BLaER1 treated with 17β-estradiol and CSF1 and Interleukin-3, amounts not matched to agents 10 nM and 100 nM (cell line): Measurements from ENCODE around the gene FYN.

Source experiments
- H3K27ac ChIP-seq, 11 experiments: shearing (Covaris generic); formaldehyde crosslinking; 2 replicates each; pipeline ENCODE4 v1.8.1; 2022
- H3K27me3 ChIP-seq, 11 experiments: shearing (Covaris generic); formaldehyde crosslinking; 2 replicates each; pipeline ENCODE4 v1.8.1; 2022
- H3K36me3 ChIP-seq, 11 experiments: shearing (Covaris generic); formaldehyde crosslinking; 2 replicates each; pipeline ENCODE4 v1.8.1; 2022
- H3K4me1 ChIP-seq, 10 experiments: shearing (Covaris generic); formaldehyde crosslinking; 2 replicates each; pipeline ENCODE4 v1.8.1; 2022
- H3K4me2 ChIP-seq, 11 experiments: shearing (Covaris generic); formaldehyde crosslinking; 2 replicates each; pipeline ENCODE4 v1.8.1; 2022
- H3K4me3 ChIP-seq, 10 experiments: shearing (Covaris generic); formaldehyde crosslinking; 2 replicates each; pipeline ENCODE4 v1.8.1; 2022
- H3K9ac ChIP-seq, 11 experiments: shearing (Covaris generic); formaldehyde crosslinking; 2 replicates each; pipeline ENCODE4 v1.8.1; 2022
- H3K9me3 ChIP-seq, 11 experiments: shearing (Covaris generic); formaldehyde crosslinking; replicated peaks in 1 of 11; 2 replicates each; pipeline ENCODE4 v1.8.1; 2022
- H4K20me1 ChIP-seq, 11 experiments: shearing (Covaris generic); formaldehyde crosslinking; 2 replicates each; pipeline ENCODE4 v1.8.1; 2022
- Cebpa-rat ChIP-seq, 11 experiments: shearing (Covaris generic); IDR thresholded peaks; 2 replicates each; pipeline ENCODE4 v1.8.1; 2022

FYN gene

DNA sequence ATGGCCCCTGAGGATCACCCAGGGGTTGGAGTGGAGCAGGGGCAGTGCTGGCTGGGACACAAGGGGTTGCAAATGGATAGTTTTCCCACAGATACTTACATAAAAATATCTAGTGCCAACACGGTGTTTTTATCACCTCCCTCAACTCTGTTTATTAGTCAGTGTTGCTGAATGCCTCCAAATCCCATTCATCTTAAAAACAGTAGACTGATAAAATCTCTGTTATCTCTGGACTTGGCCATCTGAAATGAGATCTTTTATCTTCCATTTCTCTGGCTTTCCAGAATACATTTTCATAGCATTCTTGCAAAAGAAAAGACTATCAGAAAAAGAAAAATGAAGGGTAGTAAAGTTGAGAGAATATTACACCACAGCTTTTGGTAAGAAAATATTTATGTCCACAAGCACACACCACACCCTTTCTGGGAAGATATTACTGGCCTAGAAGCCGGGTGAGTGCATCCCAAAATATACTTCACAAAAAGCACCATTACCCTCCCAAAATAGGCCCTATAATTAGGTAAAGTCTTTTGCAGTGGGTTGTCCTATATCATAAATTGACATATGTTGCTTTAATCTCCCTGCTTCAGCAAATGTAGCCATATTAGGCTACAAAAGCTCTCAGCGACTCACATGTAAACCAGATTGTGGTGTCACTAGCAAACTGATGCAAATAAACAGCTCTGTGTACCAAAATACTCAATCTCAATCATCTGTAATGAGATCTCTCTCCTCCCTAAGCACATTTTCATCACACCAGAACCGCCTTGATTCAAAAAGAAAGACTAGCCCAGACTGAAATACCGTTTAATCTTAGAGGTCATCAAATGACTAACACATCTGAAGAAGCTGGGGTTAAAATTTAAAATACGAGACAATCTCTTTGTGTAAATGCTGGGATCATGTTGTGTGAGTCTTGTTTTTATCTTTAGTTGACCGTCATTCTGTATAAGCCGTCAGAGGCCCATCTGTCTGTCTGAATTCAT is 96.7 kb downstream of the FYN start:
- Histone ChIP-seq H4K20me1 (peaks cover 0 to 32% (median 7%) of the 10 kb centered on the region in 11 experiments; a peak in 7 of 22 replicates), H3K4me3 (no peak overlapping the region), H3K4me1 (peaks cover 0 to 13% (median 8%) of the 10 kb centered on the region in 10 experiments; a peak in 8 of 20 replicates), H3K9me3 (no peaks in the 10 kb centered on the region), H3K36me3 (peaks cover 11 to 73% (median 53%) of the 10 kb centered on the region in 11 experiments), H3K27me3 (no peaks in the 10 kb centered on the region), H3K27ac (no peak overlapping the region), H3K4me2 (no peak overlapping the region), H3K9ac (no peak overlapping the region)
- TF ChIP-seq Cebpa-rat (IDR thresholded peaks at IDR 0.05): no peak

DNA sequence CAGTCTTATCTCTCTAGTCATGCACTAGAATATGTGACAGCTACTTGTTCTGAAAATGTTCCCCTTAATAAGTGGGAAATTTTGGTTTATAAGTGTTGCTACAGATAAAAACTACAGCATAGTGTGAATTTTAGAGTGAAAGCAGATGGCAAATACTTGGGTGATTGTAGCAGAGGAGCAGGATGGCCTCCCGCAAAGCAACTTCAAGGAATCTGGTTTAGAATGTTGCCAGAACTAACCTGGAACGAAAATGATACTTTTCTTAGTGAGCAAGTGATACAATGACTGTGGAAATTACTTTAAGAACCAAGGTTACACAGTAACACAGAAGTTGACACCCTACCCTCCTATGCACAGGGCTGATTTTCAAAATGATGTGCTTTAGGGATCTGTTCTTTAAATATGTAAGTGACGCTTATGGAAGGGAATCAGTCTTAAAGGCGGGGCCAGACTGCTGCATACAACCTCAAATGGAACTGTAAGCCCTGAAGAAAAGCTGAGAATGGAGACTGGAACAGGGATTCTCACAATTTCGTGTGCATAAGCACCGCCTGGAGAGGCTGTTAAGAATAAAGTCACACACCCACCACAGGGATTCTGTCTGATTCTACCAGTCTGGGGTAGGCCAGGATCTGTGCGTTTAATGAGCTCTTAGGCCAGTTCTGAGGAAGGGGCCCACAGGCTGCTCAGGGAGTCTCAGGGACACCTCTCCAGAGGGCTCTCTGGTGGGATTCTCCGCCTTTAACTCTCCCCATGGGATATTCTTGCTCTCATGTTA is 97.9 kb downstream of the FYN start:
- Histone ChIP-seq H3K4me2 (no peak overlapping the region), H3K36me3 (peaks cover 13 to 76% (median 61%) of the 10 kb centered on the region in 11 experiments), H3K9ac (no peak overlapping the region), H3K27ac (no peak overlapping the region), H3K4me1 (peaks cover 0 to 13% (median 8%) of the 10 kb centered on the region in 10 experiments; a peak in 8 of 20 replicates), H3K4me3 (no peak overlapping the region), H3K27me3 (no peaks in the 10 kb centered on the region), H3K9me3 (peaks cover 0 to 5% (median 0%) of the 10 kb centered on the region in 11 experiments; a peak in 1 of 22 replicates), H4K20me1 (peaks cover 0 to 31% (median 6%) of the 10 kb centered on the region in 11 experiments; a peak in 5 of 22 replicates)
- TF ChIP-seq Cebpa-rat (IDR thresholded peaks at IDR 0.05): no peak

- H3K4me1 ChIP-seq: peaks cover 0 to 13% (median 8%) of the 10 kb centered on the region in 10 experiments; a peak in 9 of 20 replicates
- H3K9me3 ChIP-seq: peaks cover 0 to 5% (median 0%) of the 10 kb centered on the region in 11 experiments; a peak in 1 of 22 replicates
- H3K27me3 ChIP-seq: no peaks in the 10 kb centered on the region
- no peak overlapping the region for H3K27ac ChIP-seq
- H3K9ac ChIP-seq: no peak overlapping the region
- no peak for TF ChIP-seq Cebpa-rat (IDR thresholded peaks at IDR 0.05)
- H3K4me3 ChIP-seq: no peak overlapping the region
- H4K20me1 ChIP-seq: peaks cover 0 to 37% (median 6%) of the 10 kb centered on the region in 11 experiments; a peak in 5 of 22 replicates
- no peak overlapping the region for H3K4me2 ChIP-seq
- peaks cover 13 to 69% (median 55%) of the 10 kb centered on the region in 11 experiments for H3K36me3 ChIP-seq
These were observed 98.9 kb downstream of the FYN start for GRCh38 chr6:111774346-111774703.

- H3K27ac ChIP-seq: no peak overlapping the region
- H3K36me3 ChIP-seq: peaks cover 13 to 69% (median 49%) of the 10 kb centered on the region in 11 experiments
- no peak overlapping the region for H3K4me2 ChIP-seq
- no peaks in the 10 kb centered on the region for H3K27me3 ChIP-seq
- H3K4me1 ChIP-seq: peaks cover 0 to 13% (median 8%) of the 10 kb centered on the region in 10 experiments; a peak in 9 of 20 replicates
- H3K9me3 ChIP-seq: peaks cover 0 to 5% (median 0%) of the 10 kb centered on the region in 11 experiments; a peak in 1 of 22 replicates
- no peak overlapping the region for H3K4me3 ChIP-seq
- peaks cover 0 to 37% (median 6%) of the 10 kb centered on the region in 11 experiments; a peak in 5 of 22 replicates for H4K20me1 ChIP-seq
- no peak overlapping the region for H3K9ac ChIP-seq
- TF ChIP-seq Cebpa-rat (IDR thresholded peaks at IDR 0.05): no peak
These were observed 99.5 kb downstream of the FYN start for GRCh38 chr6:111773501-111774345.

GRCh38 chr6:111772381-111772780 is 100.9 kb downstream of the FYN start:
- H4K20me1 ChIP-seq: peaks cover 0 to 30% (median 6%) of the 10 kb centered on the region in 11 experiments; a peak in 4 of 22 replicates

GRCh38 chr6:111771629-111772028 is 101.6 kb downstream of the FYN start:
- no peak overlapping the region for H3K4me3 ChIP-seq
- peaks cover 0 to 5% (median 0%) of the 10 kb centered on the region in 11 experiments; a peak in 2 of 22 replicates for H3K9me3 ChIP-seq
- no peak for TF ChIP-seq Cebpa-rat (IDR thresholded peaks at IDR 0.05)
- peaks cover 13 to 66% (median 38%) of the 10 kb centered on the region in 11 experiments for H3K36me3 ChIP-seq
- no peak overlapping the region for H3K9ac ChIP-seq
- peaks cover 0 to 10% (median 4%) of the 10 kb centered on the region in 10 experiments; a peak in 11 of 20 replicates for H3K4me1 ChIP-seq
- H4K20me1 ChIP-seq: peaks cover 0 to 30% (median 6%) of the 10 kb centered on the region in 11 experiments; a peak in 4 of 22 replicates
- H3K27me3 ChIP-seq: no peaks in the 10 kb centered on the region
- no peak overlapping the region for H3K27ac ChIP-seq
- H3K4me2 ChIP-seq: no peak overlapping the region

More at GRCh38 chr6:111772381-111772780, 100.9 kb downstream of the FYN start:
- Histone ChIP-seq H3K9me3 (peaks cover 0 to 5% (median 0%) of the 10 kb centered on the region in 11 experiments; a peak in 1 of 22 replicates), H3K4me1 (peaks cover 0 to 7% (median under 1%) of the 10 kb centered on the region in 10 experiments; a peak in 7 of 20 replicates), H3K36me3 (peaks cover 13 to 70% (median 38%) of the 10 kb centered on the region in 11 experiments), H3K9ac (no peak overlapping the region), H3K27me3 (no peaks in the 10 kb centered on the region), H3K4me3 (no peak overlapping the region), H3K27ac (no peak overlapping the region), H3K4me2 (no peak overlapping the region)
- no peak for TF ChIP-seq Cebpa-rat (IDR thresholded peaks at IDR 0.05)

DNA sequence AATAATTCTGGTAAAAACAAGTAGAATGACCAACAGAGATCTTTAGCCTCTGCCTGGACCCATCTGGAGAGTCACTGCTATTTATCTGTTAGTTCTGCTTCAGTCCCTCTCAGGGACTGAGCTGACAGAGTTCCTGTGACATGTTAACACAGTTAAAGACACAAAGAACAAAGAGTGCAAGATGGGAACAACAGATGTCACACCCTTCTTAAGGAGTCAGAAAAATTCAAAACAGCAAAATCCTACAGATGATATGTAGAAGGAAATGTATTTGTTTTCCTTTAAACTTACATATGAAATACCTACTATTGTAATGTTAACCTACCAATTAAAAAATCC is 102.2 kb downstream of the FYN start:
- Histone ChIP-seq H3K36me3 (peaks cover 13 to 63% (median 38%) of the 10 kb centered on the region in 11 experiments), H3K4me3 (no peak overlapping the region), H3K27ac (no peak overlapping the region), H3K4me1 (peaks cover 0 to 16% (median 8%) of the 10 kb centered on the region in 10 experiments; a peak in 11 of 20 replicates), H4K20me1 (peaks cover 0 to 30% (median 7%) of the 10 kb centered on the region in 11 experiments; a peak in 4 of 22 replicates), H3K27me3 (no peaks in the 10 kb centered on the region), H3K4me2 (no peak overlapping the region), H3K9ac (no peak overlapping the region), H3K9me3 (peaks cover 0 to 9% (median 0%) of the 10 kb centered on the region in 11 experiments; a peak in 2 of 22 replicates)
- no peak for TF ChIP-seq Cebpa-rat (IDR thresholded peaks at IDR 0.05)
